WTC11 (cell line): ENCODE results near the gene MEF2B.
A peak's percentile ranks its signal among the peaks of the same experiment; 100 is the strongest.

ENCODE experiments used
- GABPB1 ChIP-seq: sonication (generic); formaldehyde crosslinking; IDR thresholded peaks from 2 replicates; pipeline ENCODE4 v1.8.1; 2023; ENCODE audit warnings: mild to moderate bottlenecking, missing genetic modification reagents
- KAT7 ChIP-seq: sonication (generic); formaldehyde crosslinking; IDR thresholded peaks from 2 replicates; pipeline ENCODE4 v1.8.1; 2023; ENCODE audit warnings: missing genetic modification reagents, mild to moderate bottlenecking, borderline replicate concordance
- NFYB ChIP-seq: sonication (generic); formaldehyde crosslinking; conservative IDR thresholded peaks from 2 replicates; pipeline ENCODE4 v1.8.0; 2022; ENCODE audit warnings: low read depth, missing genetic modification reagents
- SP1 ChIP-seq: sonication (generic); formaldehyde crosslinking; conservative IDR thresholded peaks from 2 replicates; pipeline ENCODE4 v1.8.1; 2022; ENCODE audit warnings: missing genetic modification reagents
- TCF7 ChIP-seq: sonication (generic); formaldehyde crosslinking; IDR thresholded peaks from 2 replicates; pipeline ENCODE4 v1.8.0; 2022; ENCODE audit warnings: mild to moderate bottlenecking, low read depth, missing genetic modification reagents, moderate library complexity
- TF ChIP-seq, protein P1 (sequence below): sonication (generic); formaldehyde crosslinking; conservative IDR thresholded peaks from 2 replicates; pipeline ENCODE4 v1.8.1; 2022; ENCODE audit warnings: mild to moderate bottlenecking, missing genetic modification reagents
- TF ChIP-seq, protein P2 (sequence below): fragments of 200-600 bp; IDR thresholded peaks from 2 replicates; pipeline ENCODE4 v1.8.0; 2022; ENCODE audit warnings: antibody characterized with exemption
- TF ChIP-seq, protein P3 (sequence below): sonication (generic); formaldehyde crosslinking; IDR thresholded peaks from 2 replicates; pipeline ENCODE4 v1.8.0; 2022; ENCODE audit warnings: missing genetic modification reagents
- TF ChIP-seq, protein P4 (sequence below): sonication (generic); formaldehyde crosslinking; IDR thresholded peaks from 2 replicates; pipeline ENCODE4 v1.8.1; 2023; ENCODE audit warnings: mild to moderate bottlenecking, moderate library complexity, missing genetic modification reagents
- TF ChIP-seq, protein P5 (sequence below): fragments of 250-450 bp; sonication (Bioruptor Pico); IDR thresholded peaks from 2 replicates; pipeline ENCODE4 v1.9.0; 2021; ENCODE audit warnings: mild to moderate bottlenecking, borderline replicate concordance
- TF ChIP-seq, protein P6 (sequence below): sonication (generic); formaldehyde crosslinking; IDR thresholded peaks from 2 replicates; pipeline ENCODE4 v1.8.0; 2022; ENCODE audit warnings: mild to moderate bottlenecking, missing genetic modification reagents

DNA sequence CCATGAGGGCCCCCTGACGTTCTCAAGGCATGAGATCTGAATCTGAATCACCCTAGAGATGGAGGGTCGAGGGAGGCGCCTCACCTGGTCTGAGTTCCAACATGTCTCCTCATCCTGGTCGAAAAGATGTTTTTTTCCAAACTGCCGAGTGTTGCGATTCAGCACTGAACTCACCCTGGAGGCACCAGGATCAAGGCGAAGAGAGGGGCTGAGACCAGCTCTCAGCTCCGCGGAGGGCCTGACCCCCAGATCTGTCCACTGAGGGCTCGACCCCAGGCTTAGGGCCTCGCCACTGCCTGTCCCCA is 32.6 kb upstream of the MEF2B start:
- TF ChIP-seq, protein P1, sequence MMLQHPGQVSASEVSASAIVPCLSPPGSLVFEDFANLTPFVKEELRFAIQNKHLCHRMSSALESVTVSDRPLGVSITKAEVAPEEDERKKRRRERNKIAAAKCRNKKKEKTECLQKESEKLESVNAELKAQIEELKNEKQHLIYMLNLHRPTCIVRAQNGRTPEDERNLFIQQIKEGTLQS (CRISPR knock-in tag), result no peak
- TF ChIP-seq SP1 (CRISPR knock-in tag), result no peak
- TF ChIP-seq, protein P2, sequence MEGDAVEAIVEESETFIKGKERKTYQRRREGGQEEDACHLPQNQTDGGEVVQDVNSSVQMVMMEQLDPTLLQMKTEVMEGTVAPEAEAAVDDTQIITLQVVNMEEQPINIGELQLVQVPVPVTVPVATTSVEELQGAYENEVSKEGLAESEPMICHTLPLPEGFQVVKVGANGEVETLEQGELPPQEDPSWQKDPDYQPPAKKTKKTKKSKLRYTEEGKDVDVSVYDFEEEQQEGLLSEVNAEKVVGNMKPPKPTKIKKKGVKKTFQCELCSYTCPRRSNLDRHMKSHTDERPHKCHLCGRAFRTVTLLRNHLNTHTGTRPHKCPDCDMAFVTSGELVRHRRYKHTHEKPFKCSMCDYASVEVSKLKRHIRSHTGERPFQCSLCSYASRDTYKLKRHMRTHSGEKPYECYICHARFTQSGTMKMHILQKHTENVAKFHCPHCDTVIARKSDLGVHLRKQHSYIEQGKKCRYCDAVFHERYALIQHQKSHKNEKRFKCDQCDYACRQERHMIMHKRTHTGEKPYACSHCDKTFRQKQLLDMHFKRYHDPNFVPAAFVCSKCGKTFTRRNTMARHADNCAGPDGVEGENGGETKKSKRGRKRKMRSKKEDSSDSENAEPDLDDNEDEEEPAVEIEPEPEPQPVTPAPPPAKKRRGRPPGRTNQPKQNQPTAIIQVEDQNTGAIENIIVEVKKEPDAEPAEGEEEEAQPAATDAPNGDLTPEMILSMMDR, result no peak
- TF ChIP-seq TCF7 (CRISPR knock-in tag), result no peak
- no peak for TF ChIP-seq NFYB (CRISPR knock-in tag)
- TF ChIP-seq GABPB1 (CRISPR knock-in tag), result no peak
- TF ChIP-seq, protein P3, sequence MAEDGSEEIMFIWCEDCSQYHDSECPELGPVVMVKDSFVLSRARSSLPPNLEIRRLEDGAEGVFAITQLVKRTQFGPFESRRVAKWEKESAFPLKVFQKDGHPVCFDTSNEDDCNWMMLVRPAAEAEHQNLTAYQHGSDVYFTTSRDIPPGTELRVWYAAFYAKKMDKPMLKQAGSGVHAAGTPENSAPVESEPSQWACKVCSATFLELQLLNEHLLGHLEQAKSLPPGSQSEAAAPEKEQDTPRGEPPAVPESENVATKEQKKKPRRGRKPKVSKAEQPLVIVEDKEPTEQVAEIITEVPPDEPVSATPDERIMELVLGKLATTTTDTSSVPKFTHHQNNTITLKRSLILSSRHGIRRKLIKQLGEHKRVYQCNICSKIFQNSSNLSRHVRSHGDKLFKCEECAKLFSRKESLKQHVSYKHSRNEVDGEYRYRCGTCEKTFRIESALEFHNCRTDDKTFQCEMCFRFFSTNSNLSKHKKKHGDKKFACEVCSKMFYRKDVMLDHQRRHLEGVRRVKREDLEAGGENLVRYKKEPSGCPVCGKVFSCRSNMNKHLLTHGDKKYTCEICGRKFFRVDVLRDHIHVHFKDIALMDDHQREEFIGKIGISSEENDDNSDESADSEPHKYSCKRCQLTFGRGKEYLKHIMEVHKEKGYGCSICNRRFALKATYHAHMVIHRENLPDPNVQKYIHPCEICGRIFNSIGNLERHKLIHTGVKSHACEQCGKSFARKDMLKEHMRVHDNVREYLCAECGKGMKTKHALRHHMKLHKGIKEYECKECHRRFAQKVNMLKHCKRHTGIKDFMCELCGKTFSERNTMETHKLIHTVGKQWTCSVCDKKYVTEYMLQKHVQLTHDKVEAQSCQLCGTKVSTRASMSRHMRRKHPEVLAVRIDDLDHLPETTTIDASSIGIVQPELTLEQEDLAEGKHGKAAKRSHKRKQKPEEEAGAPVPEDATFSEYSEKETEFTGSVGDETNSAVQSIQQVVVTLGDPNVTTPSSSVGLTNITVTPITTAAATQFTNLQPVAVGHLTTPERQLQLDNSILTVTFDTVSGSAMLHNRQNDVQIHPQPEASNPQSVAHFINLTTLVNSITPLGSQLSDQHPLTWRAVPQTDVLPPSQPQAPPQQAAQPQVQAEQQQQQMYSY, result no peak
- TF ChIP-seq, protein P4, sequence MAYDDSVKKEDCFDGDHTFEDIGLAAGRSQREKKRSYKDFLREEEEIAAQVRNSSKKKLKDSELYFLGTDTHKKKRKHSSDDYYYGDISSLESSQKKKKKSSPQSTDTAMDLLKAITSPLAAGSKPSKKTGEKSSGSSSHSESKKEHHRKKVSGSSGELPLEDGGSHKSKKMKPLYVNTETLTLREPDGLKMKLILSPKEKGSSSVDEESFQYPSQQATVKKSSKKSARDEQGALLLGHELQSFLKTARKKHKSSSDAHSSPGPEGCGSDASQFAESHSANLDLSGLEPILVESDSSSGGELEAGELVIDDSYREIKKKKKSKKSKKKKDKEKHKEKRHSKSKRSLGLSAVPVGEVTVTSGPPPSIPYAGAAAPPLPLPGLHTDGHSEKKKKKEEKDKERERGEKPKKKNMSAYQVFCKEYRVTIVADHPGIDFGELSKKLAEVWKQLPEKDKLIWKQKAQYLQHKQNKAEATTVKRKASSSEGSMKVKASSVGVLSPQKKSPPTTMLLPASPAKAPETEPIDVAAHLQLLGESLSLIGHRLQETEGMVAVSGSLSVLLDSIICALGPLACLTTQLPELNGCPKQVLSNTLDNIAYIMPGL (CRISPR knock-in tag), result 0 out of 2 replicates have a peak, but pooled peaks have one; percentile 9
- TF ChIP-seq, protein P5, sequence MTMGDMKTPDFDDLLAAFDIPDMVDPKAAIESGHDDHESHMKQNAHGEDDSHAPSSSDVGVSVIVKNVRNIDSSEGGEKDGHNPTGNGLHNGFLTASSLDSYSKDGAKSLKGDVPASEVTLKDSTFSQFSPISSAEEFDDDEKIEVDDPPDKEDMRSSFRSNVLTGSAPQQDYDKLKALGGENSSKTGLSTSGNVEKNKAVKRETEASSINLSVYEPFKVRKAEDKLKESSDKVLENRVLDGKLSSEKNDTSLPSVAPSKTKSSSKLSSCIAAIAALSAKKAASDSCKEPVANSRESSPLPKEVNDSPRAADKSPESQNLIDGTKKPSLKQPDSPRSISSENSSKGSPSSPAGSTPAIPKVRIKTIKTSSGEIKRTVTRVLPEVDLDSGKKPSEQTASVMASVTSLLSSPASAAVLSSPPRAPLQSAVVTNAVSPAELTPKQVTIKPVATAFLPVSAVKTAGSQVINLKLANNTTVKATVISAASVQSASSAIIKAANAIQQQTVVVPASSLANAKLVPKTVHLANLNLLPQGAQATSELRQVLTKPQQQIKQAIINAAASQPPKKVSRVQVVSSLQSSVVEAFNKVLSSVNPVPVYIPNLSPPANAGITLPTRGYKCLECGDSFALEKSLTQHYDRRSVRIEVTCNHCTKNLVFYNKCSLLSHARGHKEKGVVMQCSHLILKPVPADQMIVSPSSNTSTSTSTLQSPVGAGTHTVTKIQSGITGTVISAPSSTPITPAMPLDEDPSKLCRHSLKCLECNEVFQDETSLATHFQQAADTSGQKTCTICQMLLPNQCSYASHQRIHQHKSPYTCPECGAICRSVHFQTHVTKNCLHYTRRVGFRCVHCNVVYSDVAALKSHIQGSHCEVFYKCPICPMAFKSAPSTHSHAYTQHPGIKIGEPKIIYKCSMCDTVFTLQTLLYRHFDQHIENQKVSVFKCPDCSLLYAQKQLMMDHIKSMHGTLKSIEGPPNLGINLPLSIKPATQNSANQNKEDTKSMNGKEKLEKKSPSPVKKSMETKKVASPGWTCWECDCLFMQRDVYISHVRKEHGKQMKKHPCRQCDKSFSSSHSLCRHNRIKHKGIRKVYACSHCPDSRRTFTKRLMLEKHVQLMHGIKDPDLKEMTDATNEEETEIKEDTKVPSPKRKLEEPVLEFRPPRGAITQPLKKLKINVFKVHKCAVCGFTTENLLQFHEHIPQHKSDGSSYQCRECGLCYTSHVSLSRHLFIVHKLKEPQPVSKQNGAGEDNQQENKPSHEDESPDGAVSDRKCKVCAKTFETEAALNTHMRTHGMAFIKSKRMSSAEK (CRISPR knock-in tag), result no peak
- TF ChIP-seq KAT7 (CRISPR knock-in tag), result no peak
- TF ChIP-seq, protein P6, sequence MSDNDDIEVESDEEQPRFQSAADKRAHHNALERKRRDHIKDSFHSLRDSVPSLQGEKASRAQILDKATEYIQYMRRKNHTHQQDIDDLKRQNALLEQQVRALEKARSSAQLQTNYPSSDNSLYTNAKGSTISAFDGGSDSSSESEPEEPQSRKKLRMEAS (CRISPR knock-in tag), result no peak
